ENCODE results near the gene PPP2R5D. TPM values are rescaled to one million over a fixed set of nuclear protein-coding genes. Genes with fewer than 3 reads are reported as not detected.

PPP2R5D gene
- total RNA-seq, 1 experiment from 2014 or later = 61.7 TPM

DNA sequence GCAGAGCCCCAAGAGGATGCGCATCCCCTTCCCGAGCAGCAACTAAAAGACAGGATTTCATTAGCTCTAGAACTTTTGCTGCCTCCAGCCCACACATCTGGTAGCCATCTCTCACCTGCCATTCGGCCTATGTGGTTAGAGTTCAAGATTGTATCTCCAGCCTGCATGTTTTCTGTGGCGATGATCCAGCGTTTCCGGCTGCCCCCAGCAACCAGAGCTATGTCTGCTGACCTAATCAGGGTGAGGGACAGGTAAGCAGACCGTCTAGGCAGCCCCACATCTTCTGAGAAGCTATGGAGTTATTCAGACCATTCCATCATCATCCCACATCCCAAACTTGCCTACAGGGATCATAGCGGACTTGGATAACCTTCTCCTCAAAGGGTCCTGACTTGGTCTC is 71.6 kb downstream of the PPP2R5D start:
- no peak for DNase-seq (ENCODE audit: low read depth)

DNA sequence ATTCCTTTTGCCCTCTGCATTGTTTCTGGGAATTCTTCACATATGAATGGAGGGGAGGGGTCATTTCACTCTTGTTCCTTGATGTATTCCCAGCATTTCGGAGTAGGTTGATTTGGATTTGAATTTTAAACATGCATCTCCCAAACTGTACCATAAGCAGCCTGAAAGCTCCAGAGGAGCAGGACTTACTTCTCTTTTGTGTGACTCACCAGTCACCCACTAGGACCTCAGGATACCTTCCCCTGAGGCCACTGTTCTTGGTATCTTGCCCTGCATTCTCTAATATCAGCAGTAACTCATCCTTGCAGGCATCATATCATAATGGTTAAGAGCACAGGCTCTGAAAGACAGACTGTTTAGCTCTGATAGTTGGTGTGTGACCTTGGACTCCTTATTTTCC is 74.2 kb downstream of the PPP2R5D start:
- DNase-seq (ENCODE audit: low read depth) = no peak

DNA sequence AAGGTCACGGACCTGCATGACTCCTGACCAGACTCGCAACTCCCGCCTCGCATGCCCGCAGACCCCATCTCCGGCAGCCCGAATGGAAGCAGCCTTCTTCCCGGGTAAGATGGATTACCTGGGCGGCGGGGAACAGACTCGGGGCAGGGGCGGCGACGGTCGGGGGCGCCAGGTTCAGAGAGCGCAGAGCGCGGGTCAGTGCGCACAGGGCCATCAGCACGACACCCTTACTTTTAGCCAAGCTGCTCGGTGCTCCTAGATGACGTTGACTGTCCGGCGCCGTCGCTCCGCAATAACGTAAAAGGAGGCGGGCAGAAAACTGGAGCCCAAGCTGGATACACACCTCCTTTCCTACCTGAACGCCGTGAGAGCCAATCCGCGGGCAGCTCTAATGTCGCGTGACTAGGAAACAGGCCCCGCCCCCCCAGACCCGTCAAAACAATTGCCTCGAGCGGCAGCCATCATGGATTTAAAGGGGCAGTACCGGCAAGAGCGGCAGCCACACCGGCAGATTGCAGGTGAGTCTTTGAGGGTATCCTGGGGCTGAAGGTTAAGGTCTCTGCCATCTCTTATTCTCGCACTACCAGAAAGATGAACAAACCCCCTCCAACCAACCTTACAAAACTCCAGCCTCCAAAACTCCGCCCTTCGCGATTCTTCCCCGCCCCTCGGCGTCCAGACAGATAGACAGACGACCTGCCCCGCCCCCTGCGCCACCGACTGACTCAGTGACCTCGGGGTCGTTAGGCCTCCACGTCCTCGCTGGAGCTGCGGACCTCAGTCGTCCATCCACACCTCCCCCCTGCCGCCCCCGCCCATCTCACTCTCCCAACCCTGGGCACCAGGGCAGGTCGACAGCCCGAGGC is 75.0 kb downstream of the PPP2R5D start, which contains the start of the genes KLC4 and MRPL2:
Gene KLC4, plus strand, starts transcription at position 464 of the 866 bp plus-strand sequence. CDS start 1,705 bp downstream, outside the sequence.
Gene MRPL2, minus strand, starts transcription at position 267 of the 866 bp plus-strand sequence. Its CDS starts 53 bp downstream, at position 214.
- peak; percentile 98 for DNase-seq (ENCODE audit: low read depth)

DNA sequence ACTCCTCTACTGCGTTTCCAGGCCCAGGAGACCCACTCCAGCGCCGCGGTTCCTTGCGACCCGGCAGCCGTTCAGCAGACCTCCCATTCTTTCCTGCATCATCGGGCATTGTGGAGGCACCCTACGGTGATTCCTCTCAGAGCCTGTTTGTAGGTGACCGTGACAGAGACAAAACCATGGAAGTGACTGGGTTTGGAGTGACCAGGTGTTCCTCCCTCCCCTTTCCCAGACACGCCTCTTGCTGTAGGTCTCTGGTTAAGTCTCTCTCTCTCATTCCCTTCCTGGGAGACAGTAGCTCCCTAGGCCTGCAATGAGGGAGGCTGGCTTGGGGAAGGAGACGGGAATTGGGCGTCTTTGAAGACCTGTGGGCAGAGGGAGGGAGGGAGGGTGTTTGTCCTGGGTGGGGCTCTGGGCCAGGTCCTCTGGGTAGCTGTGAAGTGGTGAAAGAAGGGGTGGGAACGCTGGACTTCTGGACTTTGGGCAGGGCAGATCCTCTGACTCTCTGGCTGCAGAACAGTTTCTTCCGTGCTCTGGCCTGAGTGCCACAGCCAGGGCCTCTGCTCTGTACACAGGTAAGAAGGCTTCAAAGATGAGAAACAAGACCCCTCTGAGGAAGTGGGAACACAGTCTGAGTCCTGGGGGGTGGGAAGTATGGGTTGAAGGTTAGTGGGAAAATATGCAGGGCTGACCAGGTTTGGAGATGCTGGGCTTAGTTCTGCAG is 75.8 kb downstream of the PPP2R5D start:
- DNase-seq (ENCODE audit: low read depth) = no peak

DNA sequence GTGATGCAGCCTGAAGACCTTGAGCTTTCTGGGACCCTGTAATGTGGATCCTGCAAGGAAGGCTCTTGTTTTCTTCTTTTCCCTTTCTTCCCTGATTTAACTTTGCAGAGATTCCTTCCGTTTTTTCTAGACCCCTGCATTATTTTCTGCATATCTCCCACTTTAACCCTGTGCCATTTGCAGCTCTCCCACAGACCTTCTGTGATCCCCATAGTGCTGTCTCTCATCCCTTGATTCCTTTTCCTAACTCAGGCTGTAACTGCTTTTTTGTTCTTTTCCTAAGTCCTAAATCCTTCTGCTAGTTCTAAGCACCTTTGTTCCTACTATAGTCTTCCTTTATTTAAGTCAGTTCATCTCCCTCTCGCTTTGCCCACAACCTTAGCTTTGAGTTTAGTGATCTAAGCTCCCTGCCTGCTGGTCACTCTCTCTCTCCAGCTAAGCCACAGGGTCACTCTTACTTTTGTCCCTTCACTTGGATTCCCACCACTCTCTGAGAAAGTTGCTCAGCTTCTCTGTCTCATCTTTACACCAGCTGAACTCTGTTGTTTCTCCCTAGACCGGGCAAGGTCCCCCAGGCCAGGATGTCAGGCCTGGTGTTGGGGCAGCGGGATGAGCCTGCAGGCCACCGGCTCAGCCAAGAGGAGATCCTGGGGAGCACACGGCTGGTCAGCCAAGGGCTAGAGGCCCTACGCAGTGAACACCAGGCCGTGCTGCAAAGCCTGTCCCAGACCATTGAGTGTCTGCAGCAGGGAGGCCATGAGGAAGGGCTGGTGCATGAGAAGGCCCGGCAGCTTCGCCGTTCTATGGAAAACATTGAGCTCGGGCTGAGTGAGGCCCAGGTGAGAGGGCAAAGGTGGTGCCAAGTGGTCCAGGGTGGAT is 76.6 kb downstream of the PPP2R5D start:
- DNase-seq (ENCODE audit: low read depth) = no peak

DNA sequence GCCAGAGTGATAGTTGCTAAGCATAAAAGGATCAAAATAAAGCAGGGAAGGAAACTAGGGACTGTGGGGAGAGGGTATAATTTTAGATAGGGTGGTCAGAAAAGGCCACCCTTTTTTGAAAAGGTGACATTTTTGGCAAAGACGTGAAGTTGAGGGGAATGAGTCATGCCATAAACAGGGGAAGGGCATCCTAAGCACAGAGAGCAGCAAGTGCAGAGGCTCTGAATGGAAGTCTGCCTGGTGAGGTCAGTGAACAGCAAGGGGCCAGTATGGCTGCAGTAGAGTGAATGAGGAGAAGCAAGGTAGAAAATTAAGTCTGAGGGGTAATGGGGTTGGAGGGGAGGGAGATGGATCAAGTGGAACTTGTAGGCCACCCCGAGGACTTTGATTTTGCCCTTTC is 77.5 kb downstream of the PPP2R5D start:
- DNase-seq (ENCODE audit: low read depth) = no peak

Other genes with a start within 250 kb of the PPP2R5D start
- gene TBCC, start 238.5 kb upstream of the PPP2R5D start, total RNA-seq (2014; rRNA removed) = 42.8 and 48.3 TPM in 2 replicates
- 4.5 and 6.1 TPM in 2 replicates for gene BICRAL, start 202.5 kb upstream of the PPP2R5D start, total RNA-seq (2014; rRNA removed)
- 126 and 152 TPM in 2 replicates for gene RPL7L1, start 105.0 kb upstream of the PPP2R5D start, total RNA-seq (2014; rRNA removed)
- gene PTCRA, start 68.5 kb upstream of the PPP2R5D start, total RNA-seq (2014; rRNA removed) = not detected in 2 replicates
- 40.1 and 45.9 TPM in 2 replicates for gene CNPY3, start 55.1 kb upstream of the PPP2R5D start, total RNA-seq (2014; rRNA removed)
- not detected in 2 replicates for gene GNMT, start 23.8 kb upstream of the PPP2R5D start, total RNA-seq (2014; rRNA removed)
- 20.8 and 22.3 TPM in 2 replicates for gene PEX6, start 5.4 kb upstream of the PPP2R5D start, total RNA-seq (2014; rRNA removed)
- gene MEA1, start 29.4 kb downstream of the PPP2R5D start, total RNA-seq (2014; rRNA removed) = 116 and 119 TPM in 2 replicates
- 47.1 and 50.4 TPM in 2 replicates for gene KLHDC3, start 29.7 kb downstream of the PPP2R5D start, total RNA-seq (2014; rRNA removed)
- 128 and 133 TPM in 2 replicates for gene RRP36, start 37.1 kb downstream of the PPP2R5D start, total RNA-seq (2014; rRNA removed)
- 38.6 and 42.4 TPM in 2 replicates for gene CUL7, start 69.3 kb downstream of the PPP2R5D start, total RNA-seq (2014; rRNA removed)
- gene MRPL2, start 74.9 kb downstream of the PPP2R5D start, total RNA-seq (2014; rRNA removed) = 11.5 and 19.4 TPM in 2 replicates
- gene KLC4, start 75.1 kb downstream of the PPP2R5D start, total RNA-seq (2014; rRNA removed) = 10.6 and 11.2 TPM in 2 replicates
- gene PTK7, start 91.7 kb downstream of the PPP2R5D start, total RNA-seq (2014; rRNA removed) = 52.3 and 52.8 TPM in 2 replicates
- gene SRF, start 186.7 kb downstream of the PPP2R5D start, total RNA-seq (2014; rRNA removed) = 29.5 and 36.5 TPM in 2 replicates
- 25.7 and 26.8 TPM in 2 replicates for gene CUL9, start 197.6 kb downstream of the PPP2R5D start, total RNA-seq (2014; rRNA removed)
- 102 and 103 TPM in 2 replicates for gene DNPH1, start 244.9 kb downstream of the PPP2R5D start, total RNA-seq (2014; rRNA removed)

Data from LHCN-M2 (cell line).